Superior temporal gyrus (tissue), 1 donor: ENCODE results near the gene CTNNA1.

ENCODE experiments used
- DNase-seq: peaks from one replicate; pipeline ENCODE4 v3.0.0-alpha.2; 2016; ENCODE audit errors: extremely low spot score

The CTNNA1 gene

DNA sequence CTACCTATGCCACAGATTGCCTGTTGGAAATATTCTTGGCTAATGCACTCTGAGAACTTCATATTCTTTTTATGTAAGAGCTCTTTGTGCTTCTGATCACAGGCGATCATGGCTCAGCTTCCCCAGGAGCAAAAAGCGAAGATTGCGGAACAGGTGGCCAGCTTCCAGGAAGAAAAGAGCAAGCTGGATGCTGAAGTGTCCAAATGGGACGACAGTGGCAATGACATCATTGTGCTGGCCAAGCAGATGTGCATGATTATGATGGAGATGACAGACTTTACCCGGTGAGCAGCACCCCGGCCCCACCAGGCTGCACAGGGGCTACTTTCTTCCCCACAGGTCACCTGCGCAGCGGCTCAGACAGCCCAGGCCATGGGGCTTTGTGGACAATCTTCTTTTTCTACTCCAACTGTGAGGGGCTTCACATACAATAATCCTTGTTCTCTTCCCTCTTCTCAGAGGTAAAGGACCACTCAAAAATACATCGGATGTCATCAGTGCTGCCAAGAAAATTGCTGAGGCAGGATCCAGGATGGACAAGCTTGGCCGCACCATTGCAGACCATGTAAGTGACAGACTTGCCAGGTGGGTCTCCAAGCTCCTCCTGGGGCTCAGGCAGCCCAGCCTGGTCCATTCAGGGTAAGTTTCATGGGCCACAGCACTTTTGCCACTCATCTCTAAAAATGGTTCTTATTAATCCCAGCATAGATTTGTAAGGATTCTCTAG lies 177.3 kb downstream of the CTNNA1 start:
- no peak for DNase-seq

DNA sequence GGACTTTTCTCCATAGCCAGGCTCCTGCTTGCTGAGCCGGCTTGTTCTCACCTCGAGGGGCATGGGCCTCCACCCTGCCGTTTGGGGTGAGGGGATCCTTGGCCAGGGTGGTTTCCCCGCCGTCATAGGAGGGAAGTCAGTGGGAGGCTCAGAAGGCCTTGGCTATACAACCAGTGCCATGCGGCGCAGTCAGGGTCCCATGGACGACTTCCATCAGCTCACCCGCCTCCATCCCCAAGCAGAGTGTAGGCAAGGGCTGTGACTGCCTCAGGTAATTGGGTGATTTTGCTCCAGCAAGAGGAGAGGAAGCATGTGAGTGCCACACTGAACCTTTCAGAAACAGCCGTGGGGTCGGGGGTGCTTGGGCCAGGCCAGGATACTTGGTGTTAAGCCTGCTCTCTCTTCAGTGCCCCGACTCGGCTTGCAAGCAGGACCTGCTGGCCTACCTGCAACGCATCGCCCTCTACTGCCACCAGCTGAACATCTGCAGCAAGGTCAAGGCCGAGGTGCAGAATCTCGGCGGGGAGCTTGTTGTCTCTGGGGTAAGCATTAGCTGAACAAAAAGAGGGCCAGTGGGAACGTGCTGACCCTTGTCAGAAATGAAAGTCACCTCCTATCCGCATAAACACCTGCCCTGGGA lies 179.1 kb downstream of the CTNNA1 start:
- no peak for DNase-seq

DNA sequence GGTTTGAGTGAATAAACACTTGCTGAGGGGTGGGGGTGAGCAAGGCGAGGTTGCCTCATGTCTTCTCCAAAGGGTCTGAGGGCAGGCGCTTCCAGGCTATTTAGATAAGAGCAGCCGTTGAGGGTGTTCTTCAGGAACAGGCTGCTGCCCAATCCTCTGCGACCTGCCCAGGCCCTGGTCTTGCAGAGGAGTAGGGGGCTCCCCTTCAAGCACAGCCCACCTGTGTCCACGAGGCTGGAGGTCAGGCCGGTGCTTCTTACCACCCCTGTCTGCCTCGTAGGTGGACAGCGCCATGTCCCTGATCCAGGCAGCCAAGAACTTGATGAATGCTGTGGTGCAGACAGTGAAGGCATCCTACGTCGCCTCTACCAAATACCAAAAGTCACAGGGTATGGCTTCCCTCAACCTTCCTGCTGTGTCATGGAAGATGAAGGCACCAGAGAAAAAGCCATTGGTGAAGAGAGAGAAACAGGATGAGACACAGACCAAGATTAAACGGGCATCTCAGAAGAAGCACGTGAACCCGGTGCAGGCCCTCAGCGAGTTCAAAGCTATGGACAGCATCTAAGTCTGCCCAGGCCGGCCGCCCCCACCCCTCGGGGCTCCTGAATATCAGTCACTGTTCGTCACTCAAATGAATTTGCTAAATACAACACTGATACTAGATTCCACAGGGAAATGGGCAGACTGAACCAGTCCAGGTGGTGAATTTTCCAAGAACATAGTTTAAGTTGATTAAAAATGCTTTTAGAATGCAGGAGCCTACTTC lies 180.5 kb downstream of the CTNNA1 start:
- DNase-seq: no peak

DNA sequence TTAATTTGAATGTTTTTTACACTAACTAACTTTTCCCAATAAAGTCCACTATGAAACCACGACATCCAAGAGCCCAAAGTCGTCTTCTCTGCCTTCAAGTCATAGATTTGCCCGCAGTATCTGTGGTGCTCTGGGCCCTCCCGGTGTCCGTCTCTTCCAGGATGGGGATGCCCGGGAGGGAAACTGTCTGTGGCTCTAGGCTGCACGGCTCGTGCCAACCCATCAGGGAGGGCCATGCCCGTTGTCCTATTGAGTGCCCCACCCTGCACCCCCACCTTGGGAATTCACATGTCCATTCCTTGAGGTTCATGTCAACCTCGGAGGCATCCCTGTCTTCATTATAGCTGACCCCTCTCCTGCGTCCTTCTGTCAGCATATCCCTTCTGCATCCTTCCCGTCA lies 181.7 kb downstream of the CTNNA1 start:
- no peak for DNase-seq

DNA sequence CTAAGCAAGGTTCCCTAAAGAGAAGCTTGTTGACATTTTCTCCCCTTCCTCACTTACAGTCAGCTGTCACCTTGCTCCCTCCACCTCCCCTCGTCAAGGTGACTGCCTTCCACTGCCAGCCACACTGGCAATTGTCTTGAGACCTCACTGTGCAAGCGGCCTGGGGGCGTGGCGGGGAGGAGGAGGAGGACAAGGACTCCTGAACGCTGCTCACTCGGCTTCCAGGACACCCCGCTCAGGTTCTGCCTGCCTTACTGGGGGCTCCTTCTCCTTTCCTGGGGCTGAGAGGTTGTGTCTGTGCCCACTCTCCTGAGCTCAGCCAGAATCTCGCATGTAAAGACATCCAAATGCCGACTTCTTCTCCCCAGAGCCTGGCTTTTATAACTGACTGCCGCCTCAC lies 182.2 kb downstream of the CTNNA1 start:
- DNase-seq: no peak

DNA sequence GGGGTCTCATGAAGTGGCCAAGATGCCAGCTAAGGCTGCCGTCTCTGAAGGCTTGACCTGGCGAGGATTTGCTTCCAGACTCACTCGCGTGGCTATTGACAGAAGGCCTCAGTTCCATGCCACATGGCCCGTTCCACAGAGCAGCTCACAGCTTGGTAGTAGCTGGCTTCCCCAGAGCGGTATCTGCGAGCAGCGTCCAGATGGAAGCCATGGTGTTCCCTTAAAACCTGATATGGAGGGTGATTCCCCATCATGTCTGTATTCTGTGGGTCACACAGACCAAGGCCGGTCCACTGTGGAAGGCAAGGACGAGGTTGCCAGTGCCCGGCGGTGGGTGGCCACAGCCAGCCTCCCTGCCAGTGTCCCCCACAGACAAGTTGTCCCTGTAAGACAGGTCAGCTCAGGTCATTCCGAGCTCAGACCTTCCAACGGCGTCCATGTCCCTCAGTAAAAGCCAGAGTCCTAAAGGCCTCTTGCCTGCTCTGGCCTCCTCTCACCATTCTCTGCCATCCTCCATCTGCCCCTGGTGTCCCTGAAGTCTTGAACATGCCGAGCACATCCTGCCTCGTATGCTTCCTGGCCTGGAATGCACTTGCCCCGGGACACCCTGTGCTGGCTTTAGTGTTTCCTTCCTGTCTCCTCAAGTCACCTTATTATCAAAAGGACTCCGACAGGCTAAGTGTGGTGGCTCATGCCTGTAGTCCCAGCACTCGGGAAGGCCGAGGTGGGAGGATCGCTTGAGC lies 183.2 kb downstream of the CTNNA1 start:
- DNase-seq: no peak

DNA sequence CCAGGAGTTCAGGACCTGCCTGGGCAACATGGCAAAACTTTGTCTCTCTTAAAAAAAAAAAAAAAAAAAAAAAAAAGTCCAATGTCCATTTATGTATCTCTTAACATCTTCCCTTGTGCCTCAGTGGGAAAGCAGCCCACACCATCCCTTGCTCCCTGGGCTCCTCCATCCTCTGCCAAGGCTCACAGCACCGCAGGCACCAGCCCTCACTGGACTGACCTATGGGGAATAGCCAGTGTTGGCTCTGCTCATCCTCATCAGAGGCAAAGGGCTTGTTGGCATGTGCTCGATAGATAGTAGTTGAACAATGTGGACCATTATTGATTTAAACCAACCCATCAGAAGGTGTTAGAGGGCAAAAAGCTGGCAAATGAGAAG lies 183.7 kb downstream of the CTNNA1 start:
- DNase-seq: no peak

DNA sequence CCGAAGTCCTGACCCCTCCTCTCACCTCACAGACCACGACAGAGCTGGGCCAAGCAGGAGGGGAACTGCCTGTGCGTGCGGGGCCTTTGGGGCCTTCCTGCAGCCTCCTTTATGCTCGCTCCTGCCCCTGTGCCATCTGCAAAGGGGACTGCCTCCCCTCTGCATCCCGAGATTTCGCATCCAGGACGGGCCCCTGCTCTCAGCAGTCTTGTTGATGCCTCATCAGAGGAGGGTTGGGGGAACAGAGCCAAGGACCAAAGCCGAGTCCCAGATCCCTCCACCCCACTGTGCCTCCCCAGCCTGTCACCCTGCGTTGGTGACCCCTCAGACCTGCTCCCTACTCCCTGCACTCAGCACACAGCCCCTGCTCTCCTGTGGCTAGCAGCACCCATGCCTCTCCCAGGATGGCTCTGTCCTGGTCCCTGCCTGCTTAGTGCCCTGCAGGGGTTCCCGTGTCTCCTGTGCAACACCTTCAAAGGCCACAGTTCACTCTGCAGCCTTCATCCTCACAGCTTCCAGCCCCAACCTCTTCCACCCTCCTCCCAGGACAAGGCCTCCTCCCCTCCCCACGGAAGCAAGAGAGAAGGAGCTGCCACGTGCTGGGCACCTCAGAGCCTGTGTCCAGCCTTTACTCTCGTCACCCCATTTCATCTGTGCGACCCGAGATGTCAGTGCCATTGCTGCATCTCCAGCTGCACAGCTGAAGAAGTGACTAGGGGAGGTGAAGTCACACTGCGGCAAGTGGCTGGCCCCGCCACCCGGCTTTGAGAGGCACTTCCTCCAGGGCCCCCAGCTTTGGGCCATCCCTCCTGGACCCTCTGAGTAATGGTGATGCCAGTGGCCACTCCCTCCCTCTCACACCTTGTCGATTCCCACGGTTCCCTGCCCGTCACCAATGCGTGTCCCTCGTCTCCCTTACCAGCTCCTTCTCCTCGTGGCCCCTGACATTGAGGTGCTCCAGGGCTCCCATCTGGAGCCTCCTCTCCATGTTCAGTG lies 184.5 kb downstream of the CTNNA1 start:
- no peak for DNase-seq

DNA sequence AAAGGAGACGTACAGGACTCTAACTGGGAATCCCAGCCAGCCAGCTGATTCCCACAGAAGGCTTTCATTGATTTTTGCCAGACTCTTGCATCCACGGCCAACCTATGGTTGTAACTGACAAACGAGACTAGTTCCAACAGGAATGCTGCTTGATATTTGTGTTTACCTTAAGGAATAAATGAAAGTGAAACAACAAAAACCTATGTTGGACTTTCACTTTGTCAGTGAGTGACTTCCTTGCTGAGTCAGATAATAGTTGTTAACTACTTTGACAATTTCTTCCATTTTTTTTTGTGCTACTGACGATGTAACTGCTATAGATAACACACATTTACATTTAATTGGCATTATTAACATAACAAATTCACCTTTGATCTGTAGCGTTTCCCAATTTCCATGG lies 185.3 kb downstream of the CTNNA1 start:
- no peak for DNase-seq

DNA sequence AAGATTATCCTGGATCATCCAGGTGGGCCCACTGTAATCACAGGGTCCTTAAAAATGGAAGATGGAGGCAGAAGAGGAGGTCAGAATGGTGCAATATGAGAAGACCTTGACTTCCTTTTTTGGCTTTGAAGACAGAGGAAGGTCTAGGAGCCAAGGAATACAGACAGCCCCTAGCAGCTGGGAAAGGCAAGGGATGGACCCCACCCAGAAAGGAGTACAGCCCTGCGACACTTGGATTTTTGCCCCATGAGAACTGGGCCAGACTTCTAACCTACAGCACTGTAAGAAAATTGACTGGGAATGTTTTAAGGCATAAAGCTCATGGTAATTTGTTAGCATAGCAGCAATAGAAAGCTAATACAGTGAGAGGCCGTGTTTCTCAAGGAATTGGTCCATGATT lies 188.8 kb downstream of the CTNNA1 start:
- DNase-seq: no peak

DNA sequence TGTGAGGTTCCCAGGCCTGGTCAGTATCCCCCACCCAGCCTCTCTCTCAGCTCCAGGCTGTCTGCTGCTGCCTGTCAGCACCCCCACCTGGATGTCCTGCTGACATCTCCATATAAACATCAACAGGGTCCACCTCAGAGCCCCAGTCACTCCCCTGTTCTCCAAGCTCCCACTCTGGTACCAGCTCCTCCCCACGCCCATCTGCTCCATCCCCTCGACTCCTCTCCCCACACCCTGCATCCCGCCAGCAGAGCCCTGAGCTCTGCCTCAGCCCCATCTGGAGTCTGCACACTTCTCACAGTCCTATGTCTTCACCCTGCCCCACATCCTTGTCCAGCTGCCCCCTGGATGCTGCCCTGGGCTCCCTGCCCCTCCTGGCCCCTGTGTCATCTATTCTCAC lies 189.6 kb downstream of the CTNNA1 start:
- DNase-seq: no peak

DNA sequence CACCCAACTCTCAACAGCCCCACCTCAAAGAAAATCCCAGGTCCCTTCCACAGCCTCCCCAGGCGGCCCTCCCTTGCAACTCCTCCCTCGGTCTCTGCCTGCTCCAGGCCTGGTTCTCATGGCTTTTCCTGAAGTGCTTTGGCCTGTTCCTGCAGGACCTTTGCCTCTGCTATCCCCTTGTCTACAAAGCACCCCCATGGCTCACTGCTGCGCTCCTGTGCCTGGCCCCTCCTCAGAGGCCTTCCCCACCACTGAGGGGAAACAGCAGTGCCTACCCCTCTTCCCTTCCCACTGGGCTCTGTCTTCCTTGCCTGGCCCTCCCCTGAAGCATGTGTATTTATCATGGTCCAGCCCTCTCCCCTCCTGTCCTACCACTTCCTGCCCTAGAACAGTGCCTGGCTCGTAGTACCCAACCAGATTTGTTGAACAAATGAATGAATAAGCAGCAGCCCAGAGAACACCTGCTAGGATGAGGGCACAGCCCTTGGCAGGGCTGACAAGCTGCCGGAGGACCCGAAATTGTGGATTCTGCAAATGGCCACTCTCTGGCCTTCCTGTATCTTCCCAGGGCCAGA lies 190.5 kb downstream of the CTNNA1 start:
- no peak for DNase-seq

DNA sequence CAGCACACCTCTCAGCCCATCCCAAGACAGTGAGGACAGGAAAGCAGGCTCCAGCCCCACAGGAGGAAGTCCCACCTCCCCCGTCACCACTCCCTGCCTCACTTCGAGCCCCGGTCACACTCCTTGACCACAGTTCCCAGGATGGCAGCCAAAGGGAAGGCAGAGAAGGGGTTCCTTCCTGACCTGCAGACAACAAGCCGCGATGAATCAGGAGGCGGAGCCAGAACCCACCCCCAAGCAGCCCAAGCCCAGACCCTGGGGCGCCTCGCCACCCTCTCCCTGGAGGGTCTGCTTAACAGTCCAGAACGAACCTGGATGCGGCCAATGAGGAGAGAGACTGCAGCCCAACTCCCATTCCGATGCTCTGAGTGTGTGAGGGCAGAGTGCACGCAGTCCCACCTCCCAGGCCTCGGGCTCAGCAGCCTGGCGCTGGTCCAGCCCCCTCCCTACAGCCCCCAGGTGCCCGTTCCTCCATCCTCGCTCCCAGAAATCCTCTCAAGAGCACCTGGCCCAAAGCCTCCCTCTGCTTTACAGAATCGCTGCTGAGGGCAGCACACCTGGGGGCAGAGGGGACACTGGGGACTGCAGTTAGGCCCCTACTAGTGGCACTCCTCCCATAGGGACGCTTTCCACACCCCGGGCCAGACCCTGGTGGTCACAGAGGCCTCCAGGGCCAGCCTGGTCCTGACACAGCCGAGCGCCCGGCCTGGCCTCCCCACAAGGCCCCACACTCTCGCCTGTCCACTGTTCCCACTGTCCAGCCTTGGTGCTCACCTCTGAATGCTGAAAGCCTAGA lies 191.5 kb downstream of the CTNNA1 start:
- no peak for DNase-seq

DNA sequence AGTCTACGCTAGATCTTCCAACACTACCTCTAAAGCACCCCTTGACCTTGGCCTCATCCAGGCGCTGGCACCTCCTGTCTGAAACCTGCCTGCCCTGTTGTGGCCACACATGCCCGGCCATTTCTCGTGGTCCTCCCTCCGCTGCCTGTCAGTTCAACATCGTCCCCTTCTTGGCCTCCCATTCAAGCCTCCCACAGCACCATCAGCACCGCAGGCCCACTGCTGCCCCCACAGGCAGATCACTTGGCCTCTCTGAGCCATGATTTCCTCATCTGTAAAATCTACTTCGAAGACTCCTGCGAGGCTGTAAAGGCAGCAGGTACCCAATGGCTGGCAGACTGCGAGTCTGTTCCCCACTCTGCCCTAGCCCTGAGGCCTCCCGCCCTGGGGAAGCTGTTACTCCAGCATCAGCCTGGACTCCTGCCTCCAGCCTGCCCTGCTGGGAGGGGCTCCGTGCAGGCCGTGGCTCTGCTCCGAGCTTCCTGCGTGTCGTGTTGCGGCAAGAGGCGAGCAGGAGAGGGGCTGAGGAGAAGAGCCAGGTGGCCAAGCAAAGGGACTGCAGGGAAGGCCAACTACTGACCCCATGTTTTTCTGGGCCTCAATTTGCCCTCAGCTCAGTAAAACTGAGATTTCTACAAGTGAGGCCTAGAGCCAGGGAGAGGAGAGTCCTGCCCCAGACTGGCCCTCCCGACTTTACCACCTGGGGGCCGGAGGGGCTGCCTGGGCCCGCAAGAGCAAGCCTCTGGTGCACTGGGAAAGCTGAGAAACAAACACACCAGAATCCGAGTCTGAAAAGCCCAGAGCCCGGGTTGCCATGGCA lies 192.4 kb downstream of the CTNNA1 start:
- peak; percentile 75 for DNase-seq

DNA sequence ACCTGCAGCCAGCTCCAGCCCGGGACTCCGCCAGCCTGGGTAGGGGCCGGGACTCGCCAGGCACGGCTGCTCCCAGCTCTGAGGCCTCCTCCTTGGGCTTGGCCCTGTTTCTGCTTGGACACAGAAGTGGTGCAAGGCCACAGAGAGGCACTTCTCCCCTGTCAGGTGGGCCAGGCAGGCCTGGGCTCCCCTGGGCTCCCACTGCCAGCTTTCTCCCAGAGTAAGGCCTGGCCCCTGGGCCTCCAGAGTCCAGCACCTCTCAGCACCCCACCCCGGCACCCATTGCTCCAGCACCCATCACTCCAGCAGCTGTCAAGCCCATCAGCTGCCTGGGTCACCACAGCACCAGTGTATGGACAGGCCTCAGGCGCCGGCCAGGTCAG lies 193.0 kb downstream of the CTNNA1 start:
- DNase-seq: no peak

DNA sequence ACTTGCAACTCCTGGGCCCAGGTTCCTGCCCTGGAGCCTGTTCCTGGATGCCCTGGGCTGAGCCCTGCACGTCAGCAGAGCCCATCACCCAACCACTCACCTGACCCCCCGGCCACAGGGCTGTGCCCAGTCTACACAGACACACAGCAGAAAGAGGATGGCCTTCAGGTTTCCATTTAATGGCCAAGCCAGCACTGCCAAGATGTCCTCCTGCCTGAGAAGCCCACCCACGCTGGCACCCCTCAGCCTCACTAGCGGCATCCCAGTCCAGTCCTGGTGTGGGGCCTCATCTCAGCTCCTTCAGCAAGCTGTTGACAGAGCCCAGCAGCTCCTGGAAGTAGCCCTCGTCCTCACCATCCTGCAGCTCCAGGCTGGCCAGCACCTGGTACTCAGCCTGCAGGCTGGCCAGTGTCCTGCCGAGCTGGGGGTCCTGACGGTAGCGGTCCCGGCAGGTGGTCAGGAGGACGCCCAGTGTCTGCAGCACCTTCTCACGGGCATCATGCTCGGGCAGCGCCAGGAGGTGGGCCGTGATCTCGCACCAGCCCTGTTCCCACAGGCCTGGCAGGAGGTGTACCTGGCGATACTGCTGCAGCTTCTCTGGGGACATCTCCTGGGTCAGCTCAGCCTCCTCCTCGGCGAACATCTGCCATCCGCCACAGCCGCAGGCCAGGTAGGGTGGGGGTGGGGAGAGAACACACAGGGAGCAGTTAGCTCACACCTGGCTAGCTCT lies 193.8 kb downstream of the CTNNA1 start:
- DNase-seq: no peak

DNA sequence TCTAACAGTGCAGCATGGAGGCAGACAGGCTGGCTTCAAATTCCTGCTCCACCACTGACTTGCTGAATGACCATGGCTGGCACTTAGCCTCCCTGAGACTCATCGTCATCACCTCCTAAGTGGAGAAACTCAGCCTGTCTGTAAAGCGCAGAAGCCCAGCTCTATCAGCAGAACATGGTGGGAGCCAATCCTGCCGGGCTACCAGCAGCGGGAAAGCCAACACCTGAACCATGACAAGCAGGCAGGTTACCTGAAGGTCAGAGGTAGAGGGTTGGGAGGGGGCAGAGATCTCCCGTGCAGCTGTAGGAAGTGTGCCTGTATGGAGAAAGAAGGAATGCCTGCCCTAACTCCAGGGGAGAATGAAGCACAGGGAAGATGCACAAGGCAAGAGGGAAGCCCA lies 194.6 kb downstream of the CTNNA1 start:
- no peak for DNase-seq

DNA sequence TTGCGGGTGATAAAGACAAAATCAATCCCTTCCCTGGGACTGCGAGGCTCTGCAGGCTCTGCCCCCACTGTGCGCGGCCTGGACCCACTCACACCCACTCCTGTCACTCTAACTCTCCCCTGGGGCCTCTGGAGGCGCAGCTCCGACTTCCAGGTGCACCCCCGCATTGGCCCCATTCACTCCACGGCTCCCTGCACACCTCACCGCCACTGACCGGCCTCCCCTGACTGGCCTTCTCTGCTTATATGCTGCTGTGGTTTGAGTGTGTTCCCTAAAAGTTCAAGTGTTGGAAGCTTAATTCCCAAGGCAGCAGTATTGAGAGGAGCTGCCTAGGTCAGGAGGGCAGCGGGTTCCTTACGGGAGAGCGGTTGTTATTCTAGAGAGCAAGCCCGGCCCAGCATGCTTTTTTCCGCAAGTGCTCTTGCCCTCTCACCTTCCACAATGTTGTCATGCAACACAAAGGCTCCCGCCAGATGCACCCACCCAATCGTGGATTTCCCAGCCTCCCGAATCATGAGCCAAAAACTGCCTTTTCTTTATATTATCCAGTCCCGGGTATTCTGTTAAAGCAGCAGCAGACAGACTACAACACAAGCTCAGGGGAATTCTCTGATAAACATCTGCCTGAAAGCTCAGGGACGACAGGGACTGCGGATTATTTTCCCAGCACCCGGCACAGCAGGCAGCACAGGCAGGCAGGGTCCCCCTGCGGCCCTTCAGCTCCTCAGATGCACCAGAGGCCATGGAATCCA lies 195.4 kb downstream of the CTNNA1 start:
- DNase-seq: no peak
